Measurements from ENCODE around the gene ARL8A.
A peak's percentile ranks its signal among the peaks of the same experiment; 100 is the strongest.
"Not testable (repeated sequence)": the region's sequence is repeated elsewhere in the genome, so short reads cannot be mapped to it uniquely, and the experiment has no call there.

Gene ARL8A

GRCh38 chr1:202172015-202172355, 27.4 kb upstream of the ARL8A start:
- no peak for DNase-seq

GRCh38 chr1:202171292-202172014, 26.9 kb upstream of the ARL8A start:
- no peak for DNase-seq

- DNase-seq, result no peak
These were observed 26.2 kb upstream of the ARL8A start for GRCh38 chr1:202170726-202171125.

DNA sequence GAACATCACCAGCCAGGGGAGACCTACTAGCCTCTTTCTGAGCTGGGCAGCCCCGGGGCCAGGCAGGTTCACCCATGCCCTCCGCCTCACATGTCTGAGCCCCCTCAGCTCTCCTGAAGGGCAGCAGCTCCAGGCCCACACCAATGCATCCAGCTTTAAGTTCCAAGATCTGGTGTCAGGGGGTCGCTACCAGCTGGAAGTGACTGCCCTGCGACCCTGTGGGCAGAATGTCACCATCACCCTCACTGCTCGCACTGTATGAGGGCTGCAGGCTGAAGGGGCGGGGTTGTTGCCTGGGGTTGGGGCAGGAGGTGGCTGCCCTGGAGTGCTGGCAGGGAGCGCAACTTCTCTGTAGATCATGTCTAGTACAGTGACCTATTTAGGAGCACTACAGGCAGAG, 24.3 kb upstream of the ARL8A start:
- no peak for DNase-seq

- no peak for DNase-seq
These were observed 23.3 kb upstream of the ARL8A start for GRCh38 chr1:202167708-202168415.

- DNase-seq, result not testable (repeated sequence)
These were observed 22.5 kb upstream of the ARL8A start for GRCh38 chr1:202167054-202167453.

DNA sequence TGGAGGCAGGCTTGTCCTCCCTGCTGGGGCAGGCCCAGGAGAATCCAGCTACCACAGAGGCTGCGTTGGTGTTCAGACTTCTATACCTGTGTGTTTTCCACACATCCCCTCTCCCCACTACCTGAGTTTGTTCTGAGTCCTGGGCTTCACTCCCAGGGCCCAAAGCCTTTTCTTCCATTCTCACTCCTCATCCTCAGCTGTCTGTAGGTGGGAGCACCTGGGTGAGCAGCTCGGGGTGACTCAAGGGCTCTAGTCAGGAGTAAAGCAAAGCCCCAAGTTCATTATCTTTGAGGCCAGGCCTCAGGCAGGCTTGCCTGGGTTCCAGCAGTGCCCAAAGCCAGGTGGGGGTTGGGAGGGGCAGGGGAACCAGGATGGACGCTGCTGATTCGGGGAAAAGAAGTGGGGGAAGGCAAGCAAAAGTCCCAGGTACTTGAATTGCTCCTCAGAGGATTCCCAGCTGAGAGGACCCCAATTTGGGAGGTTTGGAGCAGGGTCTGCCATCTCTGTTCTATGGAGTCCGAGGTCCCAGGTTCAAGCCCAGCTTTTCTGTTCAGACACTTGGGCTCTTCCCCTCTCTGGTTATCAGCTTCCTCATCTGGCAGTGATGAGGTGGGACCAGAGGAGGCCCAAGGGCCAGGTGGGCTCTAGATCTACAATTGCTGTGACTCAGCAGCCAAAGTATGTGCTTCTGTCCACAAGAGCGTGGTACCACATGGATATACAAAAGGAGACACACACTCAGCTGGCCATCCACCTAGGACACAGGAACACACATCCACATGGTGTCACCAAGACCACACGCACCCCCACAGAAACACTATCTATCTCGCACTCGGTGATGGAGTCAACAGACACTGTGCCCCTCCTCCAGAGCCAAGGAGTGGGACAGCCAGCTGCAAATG, 21.7 kb upstream of the ARL8A start:
- DNase-seq, result no peak

DNA sequence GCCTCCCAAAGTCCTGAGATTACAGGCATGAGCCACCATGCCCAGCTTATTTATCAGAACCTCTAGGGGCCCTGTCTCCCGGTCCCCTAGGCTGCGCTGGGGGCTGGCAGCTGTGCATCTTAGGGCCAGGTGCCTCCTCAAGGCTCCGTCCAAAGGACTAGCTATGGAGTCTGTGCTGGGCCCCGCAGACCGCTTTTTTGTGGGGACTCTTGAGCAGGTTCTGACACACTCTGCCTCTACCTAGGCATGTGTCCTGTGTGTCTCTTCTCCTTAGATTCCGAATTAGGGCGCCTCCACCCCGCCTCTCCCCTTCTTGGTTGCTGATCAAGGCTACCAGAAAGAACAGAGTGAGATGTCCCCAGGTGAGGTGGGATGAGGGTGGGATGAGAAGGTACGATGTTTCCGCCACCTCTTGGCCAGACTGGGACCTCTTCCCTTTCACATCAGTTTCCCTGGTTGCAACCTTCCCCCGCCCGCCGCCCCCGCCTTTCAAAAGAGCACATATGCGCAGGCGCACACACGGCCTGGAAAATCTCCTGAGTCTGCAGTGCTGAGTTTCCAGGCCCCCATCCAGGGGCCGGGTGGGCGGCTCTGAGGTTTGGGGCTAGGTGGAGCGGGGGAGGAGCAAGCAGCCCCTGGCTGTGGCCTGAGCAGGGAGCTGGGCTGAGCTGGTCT, 20.9 kb upstream of the ARL8A start:
- DNase-seq, result peak in 1 of 4 experiments; percentile 5

GRCh38 chr1:202164271-202165037, 19.9 kb upstream of the ARL8A start:
- DNase-seq, result peak in 2 of 4 experiments; percentile 52 to 53

GRCh38 chr1:202163281-202164270, 19.0 kb upstream of the ARL8A start:
- no peak for DNase-seq

DNA sequence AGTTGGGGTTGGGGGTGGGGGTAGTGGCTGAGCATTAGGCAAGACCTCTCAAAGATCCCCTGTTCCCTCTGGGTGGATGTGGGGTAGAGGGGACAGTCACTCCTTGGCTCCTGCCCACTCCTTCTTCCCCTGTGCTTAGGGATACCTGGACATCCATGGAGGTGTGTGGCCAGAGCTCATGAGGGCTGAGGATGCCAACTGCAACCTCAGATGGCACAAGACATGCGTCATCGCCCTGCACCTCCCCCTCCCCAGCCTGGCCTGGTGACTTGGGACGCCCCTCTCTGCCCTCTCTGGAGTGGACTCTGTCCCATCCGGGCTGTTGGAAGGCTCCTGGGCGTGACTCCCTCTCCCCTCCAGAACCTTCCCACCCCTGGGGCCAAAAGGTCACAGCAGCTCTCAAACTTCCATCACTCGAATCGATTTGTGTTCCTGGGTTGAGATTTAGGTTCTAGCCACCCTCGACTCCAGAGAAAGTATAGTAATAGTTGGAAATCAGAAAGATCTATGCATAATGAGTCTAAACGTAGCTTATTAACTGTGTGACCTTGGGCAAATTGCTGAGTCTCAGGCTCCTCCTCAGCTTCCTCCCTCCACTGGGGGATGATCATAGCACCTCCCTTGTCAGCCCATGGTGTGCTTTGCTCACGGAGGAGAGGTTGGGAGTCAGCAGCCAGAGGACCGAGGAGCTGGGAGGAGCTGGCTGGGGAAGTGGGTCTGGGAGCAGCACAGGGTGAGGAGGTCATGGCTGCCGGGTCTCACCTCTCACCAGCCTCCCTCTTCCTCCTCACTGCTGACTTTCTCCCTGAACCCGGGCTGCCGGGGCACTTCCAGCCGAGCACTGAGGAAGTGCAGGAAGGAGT, 18.1 kb upstream of the ARL8A start:
- DNase-seq, result no peak

- DNase-seq, result peak in 1 of 4 experiments; percentile 10
These were observed 17.5 kb upstream of the ARL8A start for GRCh38 chr1:202162047-202162417.

DNA sequence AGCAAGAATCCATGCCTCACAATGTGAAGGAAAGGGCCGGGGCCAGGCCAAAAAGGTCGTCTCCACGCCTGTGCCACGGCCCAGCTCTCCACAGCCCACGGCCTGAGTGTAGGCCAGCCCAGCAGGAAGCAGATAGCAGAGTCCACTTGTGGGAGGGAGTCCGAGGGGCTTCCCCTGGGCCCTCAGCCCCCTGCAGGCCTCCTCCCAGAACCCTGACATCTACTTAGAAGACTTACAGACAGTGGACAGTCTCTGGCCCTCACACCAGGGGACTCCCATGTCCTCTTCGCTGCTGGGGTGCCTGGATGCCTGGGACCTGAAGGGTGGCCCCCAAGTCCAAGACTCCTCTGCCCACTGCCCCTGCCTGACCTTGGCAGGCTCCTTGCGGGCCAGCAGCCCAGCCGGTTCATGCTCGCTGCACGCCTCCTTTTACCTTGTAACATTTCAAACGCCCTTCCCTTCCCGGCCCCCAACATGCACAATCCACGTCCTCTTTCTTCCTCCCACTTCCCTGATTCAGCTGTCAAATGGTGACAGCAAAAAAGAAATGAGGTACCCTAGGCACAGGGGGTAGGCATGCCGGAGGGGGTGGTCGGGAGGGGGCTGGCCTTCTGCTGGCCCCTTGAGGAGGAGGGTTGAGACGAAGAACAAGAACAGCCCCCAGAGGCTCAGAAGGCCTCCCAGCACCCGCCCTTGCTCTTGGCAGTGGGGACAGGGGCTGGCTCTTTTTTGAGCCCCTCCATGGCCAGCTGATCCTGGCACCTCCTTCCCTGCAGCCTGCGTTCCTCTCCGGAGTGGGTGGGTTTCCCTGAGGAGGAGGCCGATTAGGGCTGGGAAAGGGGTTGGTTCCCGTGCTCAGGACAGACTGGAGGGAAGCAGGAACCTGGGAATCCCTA, 16.9 kb upstream of the ARL8A start:
- DNase-seq, result no peak

- DNase-seq, result peak; percentile 45 to 71 (median 60)
These were observed 15.9 kb upstream of the ARL8A start, which contains the start of gene PTPN7 for GRCh38 chr1:202160377-202160940. TSS of gene PTPN7 (minus strand) at chr1:202160602. CDS start at chr1:202159402, 1,200 bp downstream.

- DNase-seq, result peak in 3 of 4 experiments; percentile 25 to 31 (median 30)
These were observed 15.2 kb upstream of the ARL8A start for GRCh38 chr1:202159534-202160371.

DNA sequence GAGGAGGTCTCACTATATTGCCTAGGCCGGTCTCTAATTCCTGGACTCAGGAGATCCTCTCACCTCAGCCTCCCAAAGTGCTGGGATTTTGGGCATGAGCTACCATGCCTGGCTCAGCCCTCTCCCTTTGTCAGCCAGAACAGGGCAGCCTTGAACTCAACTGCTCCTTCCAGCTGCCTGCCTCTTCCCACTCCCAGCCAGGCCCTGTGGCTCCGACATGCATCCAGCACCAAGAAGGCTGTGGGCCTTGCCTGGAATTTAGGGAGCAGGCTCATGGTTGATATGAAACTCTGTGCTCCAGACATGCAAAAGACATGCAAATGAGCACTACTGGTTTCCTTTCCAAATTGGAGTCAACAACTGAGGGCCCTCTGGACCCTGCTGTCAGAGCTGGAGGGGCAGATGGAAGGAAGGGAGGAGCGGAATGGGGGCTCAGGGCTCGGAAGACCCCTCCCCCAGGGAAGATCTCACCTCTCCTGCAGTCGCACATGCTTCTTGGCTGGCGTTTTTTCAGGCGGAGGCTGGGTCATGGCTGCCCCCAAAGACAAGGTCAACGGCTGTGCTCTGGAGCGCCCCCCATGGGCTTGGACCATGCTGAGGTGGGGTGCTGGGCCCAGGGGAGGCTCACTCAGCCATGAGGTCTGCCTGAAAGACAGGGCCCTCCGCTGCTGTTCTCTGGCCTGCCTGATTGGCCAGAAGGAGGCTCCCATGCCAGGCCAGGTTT, 14.4 kb upstream of the ARL8A start:
- DNase-seq, result no peak

GRCh38 chr1:202157945-202158344, 13.4 kb upstream of the ARL8A start:
- DNase-seq, result no peak

Measured in activated naive CD4-positive, alpha-beta T cell (primary cell).